ENCODE measurements around the gene S100PBP.
"Not testable (repeated sequence)": the region's sequence is repeated elsewhere in the genome, so short reads cannot be mapped to it uniquely, and the experiment has no call there.

S100PBP gene

DNA sequence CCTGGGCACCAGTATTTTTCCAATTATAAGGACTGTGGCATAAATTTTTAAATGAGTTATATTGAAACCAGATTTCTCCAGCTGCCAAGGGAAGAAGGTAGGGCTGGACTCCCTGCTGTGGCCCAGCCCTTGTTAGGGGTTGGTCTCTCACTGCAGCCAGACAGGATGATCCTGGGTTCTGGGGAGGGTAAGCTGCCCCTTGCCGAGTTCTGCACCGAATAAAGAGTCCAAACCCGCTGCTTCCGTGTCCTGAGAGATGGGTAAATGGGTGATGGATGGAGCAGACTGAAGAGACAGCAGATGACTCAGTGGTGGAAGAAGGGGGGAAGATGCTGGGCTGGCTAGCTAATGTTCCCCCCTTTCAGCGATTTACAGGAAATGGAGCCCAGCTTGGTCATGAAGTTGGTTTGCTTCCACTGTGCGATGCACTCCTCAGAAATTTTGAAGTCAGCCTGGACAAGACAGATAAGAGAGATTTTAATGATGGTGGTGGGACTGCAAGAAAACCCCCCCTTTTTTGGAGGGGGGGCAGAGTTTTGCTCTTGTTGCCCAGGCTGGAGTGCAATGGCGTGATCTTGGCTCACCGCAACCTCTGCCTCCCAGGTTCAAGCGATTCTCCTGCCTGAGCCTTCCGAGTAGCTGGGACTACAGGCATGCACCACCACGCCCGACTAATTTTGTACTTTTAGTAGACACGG lies 41.7 kb upstream of the S100PBP start:
- Mint-ChIP-seq H3K27me3 (peaks cover 4% of the 10 kb centered on the region), H3K27ac (no peak overlapping the region), H3K36me3 (peaks cover 24% of the 10 kb centered on the region), H3K4me3 (no peak overlapping the region), H3K4me1 (peaks cover 4% of the 10 kb centered on the region), H3K9me3 (no peaks in the 10 kb centered on the region)
- no peak for DNase-seq (ENCODE audit: low spot score in 2 of 2)
- ATAC-seq (ENCODE audit: low read depth): no peak

GRCh38 chr1:32779242-32779641 lies 38.2 kb upstream of the S100PBP start:
- no peaks in the 10 kb centered on the region for H3K4me1 Mint-ChIP-seq
- H3K27me3 Mint-ChIP-seq: no peaks in the 10 kb centered on the region
- no peak overlapping the region for H3K4me3 Mint-ChIP-seq
- H3K36me3 Mint-ChIP-seq: peaks cover 32% of the 10 kb centered on the region
- DNase-seq (ENCODE audit: low spot score in 2 of 2): no peak
- no peak for ATAC-seq (ENCODE audit: low read depth)
- no peak overlapping the region for H3K27ac Mint-ChIP-seq
- no peaks in the 10 kb centered on the region for H3K9me3 Mint-ChIP-seq

GRCh38 chr1:32780005-32780404 lies 37.4 kb upstream of the S100PBP start:
- Mint-ChIP-seq H3K4me1 (no peaks in the 10 kb centered on the region), H3K36me3 (peaks cover 36% of the 10 kb centered on the region), H3K27ac (no peak overlapping the region), H3K4me3 (no peak overlapping the region), H3K27me3 (no peaks in the 10 kb centered on the region), H3K9me3 (no peaks in the 10 kb centered on the region)
- no peak for ATAC-seq (ENCODE audit: low read depth)
- no peak for DNase-seq (ENCODE audit: low spot score in 2 of 2)

GRCh38 chr1:32780628-32781234 lies 36.7 kb upstream of the S100PBP start:
- H3K27me3 Mint-ChIP-seq: no peaks in the 10 kb centered on the region
- no peak overlapping the region for H3K4me3 Mint-ChIP-seq
- no peak for ATAC-seq (ENCODE audit: low read depth)
- no peak overlapping the region for H3K27ac Mint-ChIP-seq
- peaks cover 33% of the 10 kb centered on the region for H3K36me3 Mint-ChIP-seq
- H3K4me1 Mint-ChIP-seq: no peaks in the 10 kb centered on the region
- H3K9me3 Mint-ChIP-seq: no peaks in the 10 kb centered on the region
- DNase-seq (ENCODE audit: low spot score in 2 of 2): no peak

- Mint-ChIP-seq H3K9me3 (no peaks in the 10 kb centered on the region), H3K4me1 (no peaks in the 10 kb centered on the region), H3K27ac (no peak overlapping the region), H3K27me3 (no peaks in the 10 kb centered on the region), H3K4me3 (no peak overlapping the region), H3K36me3 (peaks cover 34% of the 10 kb centered on the region)
- DNase-seq (ENCODE audit: low spot score in 2 of 2): no peak
- ATAC-seq (ENCODE audit: low read depth): no peak
Measured at GRCh38 chr1:32782086-32782485, 35.4 kb upstream of the S100PBP start.

- no peak overlapping the region for H3K4me3 Mint-ChIP-seq
- no peak for DNase-seq (ENCODE audit: low spot score in 2 of 2)
- H3K27ac Mint-ChIP-seq: no peak overlapping the region
- no peak for ATAC-seq (ENCODE audit: low read depth)
- no peaks in the 10 kb centered on the region for H3K27me3 Mint-ChIP-seq
- H3K4me1 Mint-ChIP-seq: no peaks in the 10 kb centered on the region
- H3K36me3 Mint-ChIP-seq: peaks cover 35% of the 10 kb centered on the region
- H3K9me3 Mint-ChIP-seq: no peaks in the 10 kb centered on the region
Measured at GRCh38 chr1:32783851-32784250, 33.6 kb upstream of the S100PBP start.

DNA sequence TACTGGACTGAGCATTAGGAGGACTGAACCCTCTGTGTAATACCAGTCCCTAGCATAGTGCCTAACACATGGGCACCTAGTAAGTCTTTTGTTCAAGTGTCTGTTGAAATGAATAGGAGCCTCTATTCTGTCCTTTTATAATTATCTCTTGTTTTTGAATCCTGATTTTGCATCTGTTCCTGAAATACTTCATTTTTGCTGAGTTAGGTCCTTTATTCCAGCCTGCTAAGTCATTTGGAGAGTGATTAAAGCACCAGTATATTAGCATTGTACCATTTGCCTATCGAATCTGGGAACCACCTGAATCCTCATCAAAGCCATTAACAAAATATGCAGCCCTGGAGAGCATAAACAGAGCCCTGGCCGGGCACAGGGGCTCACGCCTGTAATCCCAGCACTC lies 32.6 kb upstream of the S100PBP start:
- Mint-ChIP-seq H3K36me3 (peaks cover 30% of the 10 kb centered on the region), H3K9me3 (no peaks in the 10 kb centered on the region), H3K4me3 (no peak overlapping the region), H3K4me1 (no peaks in the 10 kb centered on the region), H3K27ac (no peak overlapping the region), H3K27me3 (no peaks in the 10 kb centered on the region)
- no peak for ATAC-seq (ENCODE audit: low read depth)
- no peak for DNase-seq (ENCODE audit: low spot score in 2 of 2)

DNA sequence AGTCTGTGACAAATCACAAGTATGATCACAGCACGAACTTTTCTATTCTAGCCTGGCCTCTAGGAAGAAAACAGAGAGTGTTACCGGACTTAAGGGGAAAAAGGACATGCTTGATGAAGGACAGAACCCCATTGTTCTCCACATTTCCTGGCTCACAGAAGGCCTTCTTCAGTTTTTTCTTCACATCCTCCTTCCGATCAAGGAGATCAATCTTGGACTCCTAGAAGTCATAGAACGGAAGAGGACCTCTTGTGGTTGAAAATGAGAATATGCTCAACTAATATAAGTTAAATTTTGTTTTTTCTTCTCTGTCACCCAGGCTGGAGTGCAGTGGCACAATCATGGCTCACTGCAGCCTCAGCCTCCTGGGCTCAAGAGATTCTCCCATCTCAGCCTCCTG lies 30.6 kb upstream of the S100PBP start:
- no peaks in the 10 kb centered on the region for H3K27me3 Mint-ChIP-seq

DNA sequence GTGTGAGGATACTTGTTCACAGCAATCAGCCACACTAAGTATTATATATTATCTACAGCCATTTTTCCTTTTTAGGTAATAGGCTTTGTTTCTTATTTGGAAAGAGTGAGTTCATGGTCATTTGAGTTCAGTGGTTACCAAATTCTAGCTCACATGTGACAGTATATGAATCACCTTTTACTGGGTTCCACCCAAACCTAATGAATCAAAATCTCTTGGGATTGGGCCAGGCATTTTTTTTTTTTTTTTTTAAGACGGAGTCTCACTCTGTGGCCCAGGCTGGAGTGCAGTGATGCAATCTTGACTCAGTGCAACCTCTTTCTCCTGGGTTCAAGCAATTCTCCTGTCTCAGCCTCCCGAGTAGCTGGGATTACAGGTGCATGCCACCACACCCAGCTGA lies 28.1 kb upstream of the S100PBP start:
- H3K4me3 Mint-ChIP-seq; DNase-seq (ENCODE audit: low spot score in 2 of 2); H3K27me3 Mint-ChIP-seq; H3K9me3 Mint-ChIP-seq; H3K27ac Mint-ChIP-seq; H3K4me1 Mint-ChIP-seq; ATAC-seq (ENCODE audit: low read depth): not testable (repeated sequence)
- H3K36me3 Mint-ChIP-seq: peaks cover 23% of the 10 kb centered on the region

More for the DNA sequence above, 30.6 kb upstream of the S100PBP start:
- no peak for ATAC-seq (ENCODE audit: low read depth)
- peaks cover 26% of the 10 kb centered on the region for H3K36me3 Mint-ChIP-seq
- no peaks in the 10 kb centered on the region for H3K9me3 Mint-ChIP-seq
- H3K4me1 Mint-ChIP-seq: no peaks in the 10 kb centered on the region
- no peak overlapping the region for H3K27ac Mint-ChIP-seq
- no peak overlapping the region for H3K4me3 Mint-ChIP-seq
- DNase-seq (ENCODE audit: low spot score in 2 of 2): no peak

GRCh38 chr1:32791881-32792280 lies 25.6 kb upstream of the S100PBP start:
- H3K27ac Mint-ChIP-seq: no peak overlapping the region

DNA sequence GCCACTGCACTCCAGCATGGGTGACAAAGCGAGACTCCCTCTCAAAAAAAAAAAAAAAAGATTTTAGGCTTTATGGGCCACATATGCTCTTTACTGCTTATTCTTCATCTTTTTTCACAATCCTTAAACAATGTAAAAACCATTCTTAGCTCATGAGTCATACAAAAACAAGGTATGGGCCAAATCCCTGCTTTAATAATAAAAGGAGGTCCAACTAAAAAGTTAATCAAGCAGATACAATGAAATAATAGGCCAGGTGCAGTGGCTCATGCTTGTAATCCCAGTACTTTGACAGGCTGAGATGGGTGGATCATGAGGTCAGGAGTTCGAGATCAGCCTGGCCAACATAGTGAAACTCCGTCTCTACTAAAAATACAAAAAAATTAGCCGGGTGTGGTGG lies 21.7 kb upstream of the S100PBP start:
- not testable (repeated sequence) for H3K9me3 Mint-ChIP-seq; H3K4me3 Mint-ChIP-seq; DNase-seq (ENCODE audit: low spot score in 2 of 2); H3K27ac Mint-ChIP-seq; ATAC-seq (ENCODE audit: low read depth); H3K27me3 Mint-ChIP-seq
- H3K36me3 Mint-ChIP-seq: peaks cover 24% of the 10 kb centered on the region
- peaks cover 14% of the 10 kb centered on the region for H3K4me1 Mint-ChIP-seq

More at GRCh38 chr1:32791881-32792280, 25.6 kb upstream of the S100PBP start:
- peaks cover 3% of the 10 kb centered on the region for H3K4me1 Mint-ChIP-seq
- no peaks in the 10 kb centered on the region for H3K27me3 Mint-ChIP-seq
- no peak overlapping the region for H3K4me3 Mint-ChIP-seq
- H3K36me3 Mint-ChIP-seq: peaks cover 17% of the 10 kb centered on the region
- ATAC-seq (ENCODE audit: low read depth): no peak
- DNase-seq (ENCODE audit: low spot score in 2 of 2): no peak
- H3K9me3 Mint-ChIP-seq: no peaks in the 10 kb centered on the region

- H3K9me3 Mint-ChIP-seq: no peaks in the 10 kb centered on the region
- DNase-seq (ENCODE audit: low spot score in 2 of 2) (no peak), ATAC-seq (ENCODE audit: low read depth) (no peak)
- no peaks in the 10 kb centered on the region for H3K27me3 Mint-ChIP-seq
- H3K36me3 Mint-ChIP-seq: peaks cover 27% of the 10 kb centered on the region
- no peak overlapping the region for H3K27ac Mint-ChIP-seq
- H3K4me1 Mint-ChIP-seq: peaks cover 21% of the 10 kb centered on the region
- H3K4me3 Mint-ChIP-seq: no peak overlapping the region
Measured at GRCh38 chr1:32797456-32797855, 20.0 kb upstream of the S100PBP start.

DNA sequence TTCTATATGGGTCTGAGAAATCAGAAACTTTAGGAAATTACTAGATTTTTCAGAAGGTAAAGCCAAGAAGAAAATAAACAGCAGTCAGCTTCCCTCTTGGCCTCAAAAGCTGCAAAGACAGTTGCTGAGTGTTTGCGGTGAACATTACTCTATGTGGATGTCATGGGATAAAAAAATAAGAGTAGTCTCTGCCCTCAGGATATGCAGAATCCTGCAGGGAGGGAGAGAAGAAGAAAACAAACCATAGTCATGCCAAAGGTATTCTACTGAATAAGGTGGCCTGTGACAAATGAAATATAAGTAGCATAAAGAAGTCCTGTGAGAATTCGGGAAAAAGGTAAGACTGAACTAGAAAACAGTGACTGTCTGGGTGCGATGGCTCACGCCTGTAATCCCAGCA lies 19.3 kb upstream of the S100PBP start:
- ATAC-seq (ENCODE audit: low read depth): no peak
- Mint-ChIP-seq H3K27me3 (no peaks in the 10 kb centered on the region), H3K9me3 (no peaks in the 10 kb centered on the region), H3K36me3 (peaks cover 24% of the 10 kb centered on the region), H3K4me3 (no peak overlapping the region), H3K4me1 (peaks cover 21% of the 10 kb centered on the region), H3K27ac (no peak overlapping the region)
- no peak for DNase-seq (ENCODE audit: low spot score in 2 of 2)

- H3K9me3 Mint-ChIP-seq: no peaks in the 10 kb centered on the region
- DNase-seq (ENCODE audit: low spot score in 2 of 2): no peak
- H3K27ac Mint-ChIP-seq: peak overlapping the region; percentile 76
- H3K36me3 Mint-ChIP-seq: peaks cover 22% of the 10 kb centered on the region
- peak overlapping the region; percentile 6 for H3K4me3 Mint-ChIP-seq
- no peaks in the 10 kb centered on the region for H3K27me3 Mint-ChIP-seq
- H3K4me1 Mint-ChIP-seq: peaks cover 19% of the 10 kb centered on the region
- peak; percentile 81 for ATAC-seq (ENCODE audit: low read depth)
Measured at GRCh38 chr1:32798679-32799416, 18.6 kb upstream of the S100PBP start.

Data from memory B cell (primary cell).